ENCODE measurements around the gene CEBPE. TPM values are rescaled to one million over a fixed set of nuclear protein-coding genes. Genes with fewer than 3 reads are reported as not detected.

Gene CEBPE
- total RNA-seq, 4 donors from 2014 or later = not detected

GRCh38 chr14:23101213-23101970 lies 17.7 kb downstream of the CEBPE start:
- no peaks in the 10 kb centered on the region for H3K27me3 ChIP-seq
- WGBS, 2 donors = 64 to 71% methylated on average over 6 of the region's 6 CpGs
- no peak overlapping the region for H3K27ac ChIP-seq
- no peaks in the 10 kb centered on the region for H3K9me3 ChIP-seq
- TF ChIP-seq CTCF (IDR thresholded peaks at IDR 0.05) = no peak
- no peak for TF ChIP-seq POLR2A (IDR thresholded peaks at IDR 0.05)
- no peak for DNase-seq
- intact Hi-C loops (cut with DNase I) = no loop called here
- no peak overlapping the region for H3K4me3 ChIP-seq (replicated peaks in 1 of 3)
- H3K4me1 ChIP-seq = peaks cover 13 to 42% of the 10 kb centered on the region in 2 donors
- peaks cover 9 to 12% of the 10 kb centered on the region in 2 donors for H3K36me3 ChIP-seq

GRCh38 chr14:23099212-23099861 lies 19.7 kb downstream of the CEBPE start:
- TF ChIP-seq CTCF (IDR thresholded peaks at IDR 0.05) = no peak
- no peak for TF ChIP-seq POLR2A (IDR thresholded peaks at IDR 0.05)
- H3K4me1 ChIP-seq = peaks cover 4 to 25% of the 10 kb centered on the region in 2 donors
- no peaks in the 10 kb centered on the region for H3K27me3 ChIP-seq
- intact Hi-C loops (cut with DNase I) = no loop called here
- no peaks in the 10 kb centered on the region for H3K9me3 ChIP-seq
- peaks cover 9 to 12% of the 10 kb centered on the region in 2 donors for H3K36me3 ChIP-seq
- H3K4me3 ChIP-seq (replicated peaks in 1 of 3) = no peak overlapping the region
- peak overlapping the region in 2 of 3 donors; percentile 33 to 34 for H3K27ac ChIP-seq
- DNase-seq = peak; percentile 59 to 64
- 63 to 68% methylated on average over 10 of the region's 10 CpGs for WGBS, 2 donors

- no peak for DNase-seq
- no peaks in the 10 kb centered on the region for H3K9me3 ChIP-seq
- intact Hi-C loops (cut with DNase I) = no loop called here
Observed at GRCh38 chr14:23097786-23098185, 21.3 kb downstream of the CEBPE start.

GRCh38 chr14:23095196-23096108 lies 23.6 kb downstream of the CEBPE start, which contains the start of gene C14orf119:
Gene C14orf119 (plus strand): TSS chr14:23095505. CDS start chr14:23097659, 2,154 bp downstream.
- peak; percentile 99 to 100 for DNase-seq
- Histone ChIP-seq H3K4me1 (peaks cover 34 to 51% of the 10 kb centered on the region in 2 donors), H3K27me3 (no peaks in the 10 kb centered on the region), H3K27ac (peak within 1 kb of the TSS; percentile 91 to 99 (median 98)), H3K36me3 (peaks cover 9 to 24% of the 10 kb centered on the region in 2 donors), H3K9me3 (no peaks in the 10 kb centered on the region), H3K4me3 (replicated peaks in 1 of 3) (peak within 1 kb of the TSS; percentile 69 to 94 (median 92))
- TF ChIP-seq CTCF (IDR thresholded peaks at IDR 0.05) (no peak), POLR2A (IDR thresholded peaks at IDR 0.05) (peak in 1 of 2 donors; percentile 73)
- 1% methylated on average over 43 to 46 of the region's 46 CpGs for WGBS, 2 donors
- intact Hi-C loops (cut with DNase I) = no loop called here

More at GRCh38 chr14:23097786-23098185, 21.3 kb downstream of the CEBPE start:
- Histone ChIP-seq H3K36me3 (peaks cover 9 to 12% of the 10 kb centered on the region in 2 donors), H3K27ac (no peak overlapping the region), H3K4me1 (peaks cover 18 to 34% of the 10 kb centered on the region in 2 donors), H3K27me3 (no peaks in the 10 kb centered on the region), H3K4me3 (replicated peaks in 1 of 3) (no peak overlapping the region)
- TF ChIP-seq POLR2A (IDR thresholded peaks at IDR 0.05) = no peak
- no peak for TF ChIP-seq CTCF (IDR thresholded peaks at IDR 0.05)
- WGBS, 2 donors = 93 to 95% methylated on average over 7 of the region's 7 CpGs
